GM12864 (cell line): ENCODE measurements around the gene MAST4.

ENCODE experiments used
- DNase-seq: peaks from one replicate; pipeline ENCODE4 v3.0.0-alpha.2; 2011; ENCODE audit warnings: low read depth
- H3K4me3 ChIP-seq: 2 replicates; pipeline ENCODE4 v1.5.1; 2011; ENCODE audit warnings: mild to moderate bottlenecking, low read depth, low read length, control low read depth
- CTCF ChIP-seq: IDR thresholded peaks from 2 replicates; pipeline ENCODE4 v1.5.1; 2011; ENCODE audit warnings: low read depth, mild to moderate bottlenecking, moderate library complexity, low read length, control low read depth, inconsistent platforms; ENCODE audit errors: missing control alignments

Gene MAST4

GRCh38 chr5:66974256-66974655 lies 378.1 kb downstream of the MAST4 start:
- no peak for TF ChIP-seq CTCF
- no peak overlapping the region for H3K4me3 ChIP-seq
- no peak for DNase-seq

- no peak overlapping the region for H3K4me3 ChIP-seq
- DNase-seq = no peak
- TF ChIP-seq CTCF = no peak
These were observed 379.9 kb downstream of the MAST4 start for GRCh38 chr5:66976108-66976507.

GRCh38 chr5:66979738-66980137 lies 383.5 kb downstream of the MAST4 start:
- TF ChIP-seq CTCF = no peak
- no peak overlapping the region for H3K4me3 ChIP-seq
- DNase-seq = no peak

GRCh38 chr5:66981266-66982055 lies 385.3 kb downstream of the MAST4 start:
- no peak overlapping the region for H3K4me3 ChIP-seq
- TF ChIP-seq CTCF = no peak
- no peak for DNase-seq

- no peak for DNase-seq
- TF ChIP-seq CTCF = no peak
- H3K4me3 ChIP-seq = no peak overlapping the region
These were observed 385.8 kb downstream of the MAST4 start for GRCh38 chr5:66982056-66982387.

- DNase-seq = no peak
- H3K4me3 ChIP-seq = no peak overlapping the region
- TF ChIP-seq CTCF = no peak
These were observed 386.3 kb downstream of the MAST4 start for GRCh38 chr5:66982470-66982869.

- no peak for DNase-seq
- H3K4me3 ChIP-seq = no peak overlapping the region
- TF ChIP-seq CTCF = no peak
These were observed 389.2 kb downstream of the MAST4 start for GRCh38 chr5:66985417-66985816.
